SU-DHL-6 (cell line): Measurements from ENCODE around the gene EXOC3L4.

Source experiments
- CTCF ChIP-seq: fragments of 200-600 bp; sonication (generic); IDR thresholded peaks from one replicate; pipeline ENCODE4 v1.5.1; 2017; ENCODE audit warnings: antibody characterized with exemption, mild to moderate bottlenecking, low read length, moderate library complexity; ENCODE audit not compliant: insufficient read depth, poor library complexity, severe bottlenecking
- EZH2phosphoT487 ChIP-seq: fragments of 200-600 bp; sonication (generic), shearing (Covaris generic); conservative IDR thresholded peaks from 2 replicates; pipeline ENCODE4 v1.6.1; 2018; ENCODE audit warnings: mild to moderate bottlenecking, antibody characterized with exemption, low read length, moderate library complexity, mixed read lengths

- TF ChIP-seq CTCF (no peak), EZH2phosphoT487 (no peak)
Observed at GRCh38 chr14:103121846-103122584, 27.5 kb downstream of the EXOC3L4 start.
